Neutrophil (primary cell): ENCODE results near the gene TPRG1L.

ENCODE experiments used
- H3K27ac ChIP-seq: fragments of 200-600 bp; sonication (generic); 2 replicates; pipeline ENCODE4 v1.5.1; 2016; ENCODE audit warnings: mild to moderate bottlenecking, moderate library complexity
- H3K27me3 ChIP-seq: fragments of 200-600 bp; sonication (generic); 2 replicates; pipeline ENCODE4 v1.6.0; 2016; ENCODE audit warnings: mild to moderate bottlenecking
- H3K36me3 ChIP-seq: fragments of 200-600 bp; sonication (generic); 2 replicates; pipeline ENCODE4 v1.5.1; 2017
- H3K4me1 ChIP-seq, 2 experiments: fragments of 200-600 bp in 1 of 2; sonication (generic) in 1 of 2; 1 replicate in 1 of 2; 2 replicates in 1 of 2; pipeline versions ENCODE4 v1.5.1 to v1.6.1; 2013 to 2016; ENCODE audit warnings: low read depth in 1 of 2, low read length in 1 of 2, mild to moderate bottlenecking in 1 of 2, moderate library complexity in 1 of 2; ENCODE audit not compliant: control insufficient read depth in 1 of 2, insufficient read depth in 1 of 2
- H3K4me3 ChIP-seq, 2 experiments: fragments of 200-600 bp in 1 of 2; sonication (generic) in 1 of 2; 1 replicate in 1 of 2; 2 replicates in 1 of 2; pipeline ENCODE4 v1.5.1; 2013 to 2016; ENCODE audit warnings: low read depth in 1 of 2, low read length in 1 of 2, mild to moderate bottlenecking in 1 of 2, moderate library complexity in 1 of 2
- H3K9me3 ChIP-seq: fragments of 200-600 bp; sonication (generic); 2 replicates; pipeline ENCODE4 v1.5.1; 2016
- CTCF ChIP-seq: fragments of 200-600 bp; sonication (generic); IDR thresholded peaks from 2 replicates; pipeline ENCODE4 v1.5.1; 2016; ENCODE audit warnings: antibody characterized with exemption

The TPRG1L gene

GRCh38 chr1:3673381-3674099 is 48.7 kb downstream of the TPRG1L start:
- H3K36me3 ChIP-seq: no peaks in the 10 kb centered on the region
- no peaks in the 10 kb centered on the region for H3K9me3 ChIP-seq
- H3K27me3 ChIP-seq: no peaks in the 10 kb centered on the region
- no peak overlapping the region for H3K4me3 ChIP-seq
- H3K4me1 ChIP-seq: peaks cover 72 to 81% of the 10 kb centered on the region in 2 experiments
- TF ChIP-seq CTCF: no peak
- H3K27ac ChIP-seq: no peak overlapping the region

GRCh38 chr1:3674100-3675094 is 49.6 kb downstream of the TPRG1L start:
- peaks cover 72 to 81% of the 10 kb centered on the region in 2 experiments for H3K4me1 ChIP-seq
- no peaks in the 10 kb centered on the region for H3K9me3 ChIP-seq
- H3K27me3 ChIP-seq: no peaks in the 10 kb centered on the region
- H3K4me3 ChIP-seq: no peak overlapping the region
- no peaks in the 10 kb centered on the region for H3K36me3 ChIP-seq
- no peak for TF ChIP-seq CTCF
- H3K27ac ChIP-seq: no peak overlapping the region

GRCh38 chr1:3675436-3675835 is 50.6 kb downstream of the TPRG1L start:
- Histone ChIP-seq H3K4me1 (peaks cover 70 to 79% of the 10 kb centered on the region in 2 experiments), H3K9me3 (no peaks in the 10 kb centered on the region), H3K27me3 (no peaks in the 10 kb centered on the region), H3K36me3 (no peaks in the 10 kb centered on the region), H3K27ac (peak overlapping the region; percentile 95), H3K4me3 (no peak overlapping the region)
- TF ChIP-seq CTCF: no peak

- H3K4me1 ChIP-seq: peaks cover 65 to 72% of the 10 kb centered on the region in 2 experiments
- H3K27ac ChIP-seq: peak overlapping the region; percentile 95
These were observed 52.0 kb downstream of the TPRG1L start for GRCh38 chr1:3676581-3677470.

More at GRCh38 chr1:3676581-3677470, 52.0 kb downstream of the TPRG1L start:
- no peaks in the 10 kb centered on the region for H3K27me3 ChIP-seq
- no peaks in the 10 kb centered on the region for H3K9me3 ChIP-seq
- H3K36me3 ChIP-seq: no peaks in the 10 kb centered on the region
- H3K4me3 ChIP-seq: peak overlapping the region; percentile 56 to 63
- no peak for TF ChIP-seq CTCF
